Heart left ventricle (tissue), 16 donors: Measurements from ENCODE around the gene SDE2. TPM values are rescaled to one million over a fixed set of nuclear protein-coding genes. Genes with fewer than 3 reads are reported as not detected.
A peak's percentile ranks its signal among the peaks of the same experiment; 100 is the strongest.

ENCODE experiments used
- ATAC-seq, 4 donors: fragments of 200-7000 bp; cut with Tn5 transposase; one replicate each; pipeline ENCODE4 v1.9.1; 2020 to 2022; ENCODE audit warnings: moderate library complexity in 4 of 4, mild to moderate bottlenecking in 3 of 4, moderate number of reproducible peaks in 1 of 4
- DNase-seq, 5 donors: peaks; one replicate each; pipeline ENCODE4 v3.0.0-alpha.2; 2020
- H3K27ac ChIP-seq, 12 donors: fragments of 200-600 bp; sonication (generic) in 4 of 12; one replicate each; pipeline versions ENCODE4 v1.5.0 to v1.8.0; 2016 to 2022; ENCODE audit warnings: mild to moderate bottlenecking in 2 of 12
- H3K27me3 ChIP-seq, 9 donors: fragments of 200-600 bp; sonication (generic) in 2 of 9; one replicate each; pipeline versions ENCODE4 v1.5.1 to v1.8.0; 2016 to 2022; ENCODE audit warnings: mild to moderate bottlenecking in 3 of 9
- H3K36me3 ChIP-seq, 9 donors: fragments of 200-600 bp; sonication (generic) in 2 of 9; one replicate each; pipeline versions ENCODE4 v1.5.0 to v1.8.0; 2018 to 2022; ENCODE audit warnings: mild to moderate bottlenecking in 2 of 9
- H3K4me1 ChIP-seq, 12 donors: fragments of 200-600 bp; sonication (generic) in 4 of 12; one replicate each; pipeline versions ENCODE4 v1.5.0 to v1.8.0; 2016 to 2022; ENCODE audit warnings: mild to moderate bottlenecking in 3 of 12
- H3K4me3 ChIP-seq, 12 donors: fragments of 200-600 bp; sonication (generic) in 4 of 12; one replicate each; pipeline versions ENCODE4 v1.5.0 to v1.8.0; 2017 to 2022; ENCODE audit warnings: mild to moderate bottlenecking in 9 of 12, moderate library complexity in 4 of 12
- H3K9me3 ChIP-seq, 12 donors: fragments of 200-600 bp; sonication (generic) in 4 of 12; one replicate each; pipeline versions ENCODE4 v1.5.0 to v1.8.0; 2016 to 2022; ENCODE audit warnings: mild to moderate bottlenecking in 1 of 12
- CTCF ChIP-seq, 12 donors: fragments of 200-600 bp; sonication (generic) in 4 of 12; IDR thresholded peaks; one replicate each; pipeline versions ENCODE4 v1.5.0 to v1.8.0; 2018 to 2022; ENCODE audit warnings: antibody characterized with exemption in 12 of 12, mild to moderate bottlenecking in 5 of 12
- POLR2A ChIP-seq, 2 donors: fragments of 450-650 bp; IDR thresholded peaks; one replicate each; pipeline ENCODE4 v1.6.1; 2017; ENCODE audit warnings: antibody characterized with exemption in 2 of 2, mild to moderate bottlenecking in 2 of 2, moderate library complexity in 2 of 2
- whole genome bisulfite sequencing, 4 donors: extraction: QIAGEN DNeasy Blood & Tissue Kit in 2 of 4; methylation state at CpG; one replicate each; pipeline versions ENCODE4 v1.1.5 to v1.1.7; 2013 to 2018; 5-methylcytosine and 5-hydroxymethylcytosine counted together
- intact Hi-C, 10 donors: fragments of 100-400 bp; cut with DNase I; formaldehyde crosslinking; loops; one replicate each; pipeline versions ENCODE4 v1.11.1 to v1.14.2; 2022
- polyA plus RNA-seq, 2 donors: library from polyadenylated mRNA; stranded (reverse); fragments of 200-250 nt; gene quantifications; one replicate each; pipeline ENCODE4 v1.2.3, GENCODE V29; 2013
- total RNA-seq, 9 donors: library from RNA; depleted of rRNA in 2 of 9; stranded (reverse); fragments of >200 nt in 2 of 9; fragmentation: NEBNext Ultra II Directional in 3 of 9; extraction: Animal tissue kit (Norgen Biotek cat#: 25700) in 3 of 9; gene quantifications; one replicate each; pipeline versions ENCODE4 v1.1.0 to v1.2.4, GENCODE V29; 2016 to 2023
- donor health status: ischemic (EF 13 %, LVEDD 7.1; RV severe dilation, severe dysfunction).
- donor health status: healthy with polysubstance abuse.
- donor health status: DM: no; HTN: yes; CAD: no.
- donor health status: DM: no; HTN: no; CAD: no.
- donor health status: ischemic (EF 25% LVEDD 6.9; RV normal size, moderate dysfunction).
- donor health status: ischemic (EF 25% LVEDD 5.7; RV mildly dilated, moderate dysfunction).
- donor health status: healthy.
- donor health status: DM: yes; HTN: yes; CAD: no.
- donor health status: ischemic (EF 35%, LVEDD 5.7; RV mildly dilated, moderate dysfunction).
- donor health status: nonischemic (EF 11% LVEDD 7.7; RV severe dilation, severe dysfunction).
- donor health status: DM: yes; HTN: yes; CAD: no.
- donor health status: PGD.
- donor health status: ischemic (EF 29% LVEDD 5.4; RV normal size, mild dysfunction).
- donor health status: nonischemic (EF 23%, LVEDD 6.1; RV moderate dilation, normal function).

The SDE2 gene
- total and polyA plus RNA-seq, 11 donors = 3.7 to 16.4 (median 12.6) TPM

GRCh38 chr1:226003502-226004170, 4.5 kb upstream of the SDE2 start:
- no peaks in the 10 kb centered on the region for H3K9me3 ChIP-seq
- no peaks in the 10 kb centered on the region for H3K27me3 ChIP-seq
- intact Hi-C loops = loop anchor here in 4 of 10 donors (2.0 to 5.0 kb wide), 6 partner anchors 57 to 119 kb away; partner anchors contain the start of gene H3-3A (in 1 of the 4)
- ATAC-seq = no peak
- H3K27ac ChIP-seq = peak overlapping the region in 11 of 12 donors; percentile 72 to 99 (median 93)
- no peaks in the 10 kb centered on the region for H3K36me3 ChIP-seq
- TF ChIP-seq CTCF (IDR thresholded peaks at IDR 0.05) (no peak), POLR2A (IDR thresholded peaks at IDR 0.05) (no peak)
- H3K4me1 ChIP-seq = peaks cover 4 to 40% (median 24%) of the 10 kb centered on the region in 12 donors
- no peak overlapping the region for H3K4me3 ChIP-seq
- WGBS, 4 donors = 76 to 99% (median 97%) methylated on average over 3 of the region's 3 CpGs
- DNase-seq = no peak

- no peaks in the 10 kb centered on the region for H3K9me3 ChIP-seq
- peak; percentile 72 to 81 (median 78) for DNase-seq
- peak overlapping the region; percentile 72 to 99 (median 93) for H3K27ac ChIP-seq
- 38 to 49% (median 42%) methylated on average over 4 of the region's 4 CpGs for WGBS, 4 donors
- intact Hi-C loops = loop anchor here in 5 of 10 donors (1.0 to 5.0 kb wide), 7 partner anchors 58 to 120 kb away; partner anchors contain the start of gene H3-3A (in 2 of the 5)
- H3K27me3 ChIP-seq = no peaks in the 10 kb centered on the region
- peaks cover 4 to 46% (median 31%) of the 10 kb centered on the region in 12 donors for H3K4me1 ChIP-seq
- H3K4me3 ChIP-seq = peak overlapping the region in 5 of 12 donors; percentile 0 to 28 (median 12)
- no peaks in the 10 kb centered on the region for H3K36me3 ChIP-seq
- peak; percentile 13 to 36 (median 22) for ATAC-seq
- TF ChIP-seq CTCF (IDR thresholded peaks at IDR 0.05) = no peak
- no peak for TF ChIP-seq POLR2A (IDR thresholded peaks at IDR 0.05)
Observed at GRCh38 chr1:226002667-226003501, 3.7 kb upstream of the SDE2 start.

- DNase-seq (peak in 4 of 5 donors; percentile 73 to 84 (median 81)), ATAC-seq (peak; percentile 37 to 71 (median 53))
- Histone ChIP-seq H3K4me3 (peak overlapping the region in 5 of 12 donors; percentile 0 to 28 (median 12)), H3K4me1 (peaks cover 4 to 54% (median 36%) of the 10 kb centered on the region in 12 donors), H3K36me3 (peaks cover 0 to 5% (median 0%) of the 10 kb centered on the region in 9 donors), H3K9me3 (no peaks in the 10 kb centered on the region), H3K27me3 (no peaks in the 10 kb centered on the region), H3K27ac (peak overlapping the region; percentile 72 to 99 (median 93))
- TF ChIP-seq CTCF (IDR thresholded peaks at IDR 0.05) = no peak
- TF ChIP-seq POLR2A (IDR thresholded peaks at IDR 0.05) = peak in 1 of 2 donors; percentile 24
- intact Hi-C loops = loop anchor here in 5 of 10 donors (1.0 to 5.0 kb wide), 7 partner anchors 59 to 121 kb away; partner anchors contain the start of gene H3-3A (in 2 of the 5)
- WGBS, 4 donors = 37 to 42% (median 40%) methylated on average over 9 of the region's 9 CpGs
Observed at GRCh38 chr1:226001963-226002666, 3.0 kb upstream of the SDE2 start.
